Measurements from ENCODE around the gene GPATCH3. TPM values are rescaled to one million over a fixed set of nuclear protein-coding genes. Genes with fewer than 3 reads are reported as not detected.
"Not testable (repeated sequence)": the region's sequence is repeated elsewhere in the genome, so short reads cannot be mapped to it uniquely, and the experiment has no call there.

GPATCH3 gene
- total RNA-seq, 4 donors from 2014 or later: 9.7 to 23.5 (median 13.0) TPM

- DNase-seq (ENCODE audit: low spot score in 2 of 2): no peak
- intact Hi-C loops (cut with DNase I; ENCODE audit: low total_unique reads): loop anchor here (5.0 kb wide), 1 partner anchor 91 kb away; no protein-coding TSS in a partner anchor
- TF ChIP-seq POLR2A (IDR thresholded peaks at IDR 0.05): no peak
- TF ChIP-seq CTCF (IDR thresholded peaks at IDR 0.05): no peak
- 71 to 89% methylated on average over 1 of the region's 1 CpG for WGBS, 2 donors
- H3K4me3 ChIP-seq (ENCODE audit: low read depth, poor library complexity, severe bottlenecking): no peak overlapping the region
Observed at GRCh38 chr1:26888231-26888630, 12.0 kb downstream of the GPATCH3 start.

DNA sequence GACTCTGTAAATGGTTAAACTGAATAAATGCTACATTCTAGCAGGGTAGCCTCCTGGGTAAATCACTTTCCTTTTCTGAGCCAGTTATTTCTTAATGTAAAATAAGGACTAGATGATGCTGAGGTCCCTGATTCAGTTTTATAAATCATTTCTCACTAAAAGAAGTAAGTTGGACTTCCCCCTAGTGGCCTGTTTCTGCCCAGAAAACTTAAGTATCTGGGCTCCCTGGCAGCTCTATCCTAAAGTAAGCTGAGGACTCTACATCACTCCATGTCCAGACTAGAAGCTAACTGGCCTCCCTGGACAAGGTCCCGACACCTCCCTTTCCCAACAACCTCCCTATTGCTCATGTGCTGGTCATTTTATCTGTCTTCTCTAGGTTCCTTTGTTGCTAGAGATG is 13.1 kb downstream of the GPATCH3 start:
- no peak for DNase-seq (ENCODE audit: low spot score in 2 of 2)
- TF ChIP-seq CTCF (IDR thresholded peaks at IDR 0.05) (no peak), POLR2A (IDR thresholded peaks at IDR 0.05) (no peak)
- no peak overlapping the region for H3K4me3 ChIP-seq (ENCODE audit: low read depth, poor library complexity, severe bottlenecking)
- intact Hi-C loops (cut with DNase I; ENCODE audit: low total_unique reads): loop anchor here (5.0 kb wide), 1 partner anchor 90 kb away; no protein-coding TSS in a partner anchor
- 70 to 84% methylated on average over 1 of the region's 1 CpG for WGBS, 2 donors

GRCh38 chr1:26882696-26883463 is 17.4 kb downstream of the GPATCH3 start:
- H3K4me3 ChIP-seq (ENCODE audit: low read depth, poor library complexity, severe bottlenecking): no peak overlapping the region
- intact Hi-C loops (cut with DNase I; ENCODE audit: low total_unique reads): no loop called here
- 90 to 91% methylated on average over 5 of the region's 5 CpGs for WGBS, 2 donors
- TF ChIP-seq POLR2A (IDR thresholded peaks at IDR 0.05): no peak
- TF ChIP-seq CTCF (IDR thresholded peaks at IDR 0.05): no peak
- DNase-seq (ENCODE audit: low spot score in 2 of 2): no peak

GRCh38 chr1:26881611-26882010 is 18.7 kb downstream of the GPATCH3 start:
- H3K4me3 ChIP-seq (ENCODE audit: low read depth, poor library complexity, severe bottlenecking); intact Hi-C loops (cut with DNase I; ENCODE audit: low total_unique reads); DNase-seq (ENCODE audit: low spot score in 2 of 2): not testable (repeated sequence)
- 86 to 88% methylated on average over 6 of the region's 6 CpGs for WGBS, 2 donors

- no peak overlapping the region for H3K4me3 ChIP-seq (ENCODE audit: low read depth, poor library complexity, severe bottlenecking)
- no peak for DNase-seq (ENCODE audit: low spot score in 2 of 2)
- intact Hi-C loops (cut with DNase I; ENCODE audit: low total_unique reads): no loop called here
- TF ChIP-seq CTCF (IDR thresholded peaks at IDR 0.05) (no peak), POLR2A (IDR thresholded peaks at IDR 0.05) (no peak)
- WGBS, 2 donors: 88 to 98% methylated on average over 4 of the region's 4 CpGs
Observed at GRCh38 chr1:26879793-26880192, 20.5 kb downstream of the GPATCH3 start.

DNA sequence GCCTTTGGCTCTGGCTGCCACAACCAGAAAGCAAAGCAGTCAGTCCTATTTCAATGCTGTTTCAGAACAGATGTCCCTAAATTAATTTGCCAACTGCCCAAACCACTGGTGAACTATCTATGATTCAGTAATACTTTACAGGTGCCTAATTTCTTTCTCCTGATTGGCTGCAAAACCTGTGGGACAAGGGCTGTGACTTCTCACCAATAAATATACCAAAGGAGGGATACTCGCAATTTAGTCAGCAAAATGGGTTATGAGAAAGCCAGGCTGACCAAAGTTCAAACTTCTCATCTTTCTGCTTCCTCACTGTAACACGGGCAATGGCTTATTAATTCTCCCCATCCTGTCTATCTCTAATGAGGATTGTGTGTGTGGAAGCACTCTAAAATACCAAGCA is 22.9 kb downstream of the GPATCH3 start:
- intact Hi-C loops (cut with DNase I; ENCODE audit: low total_unique reads): no loop called here
- DNase-seq (ENCODE audit: low spot score in 2 of 2): no peak
- TF ChIP-seq CTCF (IDR thresholded peaks at IDR 0.05) (no peak), POLR2A (IDR thresholded peaks at IDR 0.05) (no peak)
- no peak overlapping the region for H3K4me3 ChIP-seq (ENCODE audit: low read depth, poor library complexity, severe bottlenecking)
- WGBS, 2 donors: 69 to 79% methylated on average over 2 of the region's 2 CpGs

Data from lower leg skin (tissue), 4 donors.